GM12878 (cell line): ENCODE results near the gene SCD5.

ENCODE experiments used
- CEBPB ChIP-seq, 2 experiments: fragments of 150-350 bp in 1 of 2; IDR thresholded peaks; 2 replicates each; pipeline ENCODE4 v1.6.1; 2012 to 2014; ENCODE audit warnings: low read depth in 2 of 2, low read length in 2 of 2, borderline replicate concordance in 1 of 2, inconsistent platforms in 1 of 2
- POLR2A ChIP-seq: IDR thresholded peaks from 2 replicates; pipeline ENCODE4 v1.6.1; 2011; ENCODE audit warnings: low read depth, mild to moderate bottlenecking, low read length
- RAD21 ChIP-seq: IDR thresholded peaks from 2 replicates; pipeline ENCODE4 v1.6.1; 2011; ENCODE audit warnings: mild to moderate bottlenecking, low read depth, low read length, moderate library complexity; ENCODE audit not compliant: insufficient read depth
- SIX5 ChIP-seq: IDR thresholded peaks from 2 replicates; pipeline ENCODE4 v1.6.1; 2011; ENCODE audit warnings: mild to moderate bottlenecking, low read depth, low read length, moderate library complexity; ENCODE audit not compliant: severe bottlenecking
- SMAD1 ChIP-seq: fragments of 450-650 bp; IDR thresholded peaks from 2 replicates; pipeline ENCODE4 v1.6.1; 2018; ENCODE audit warnings: mild to moderate bottlenecking, low read depth; ENCODE audit not compliant: partially characterized antibody
- TF ChIP-seq, protein P1 (sequence below): IDR thresholded peaks from 2 replicates; pipeline ENCODE4 v1.6.1; 2012; ENCODE audit warnings: low read depth, low read length, improper control_type of control experiment
- TF ChIP-seq, protein P2 (sequence below): IDR thresholded peaks from 2 replicates; pipeline ENCODE4 v1.6.1; 2012; ENCODE audit warnings: low read depth, low read length, improper control_type of control experiment
- TF ChIP-seq, protein P3 (sequence below): fragments of 150-350 bp; IDR thresholded peaks from 2 replicates; pipeline ENCODE4 v1.6.1; 2016; ENCODE audit warnings: low read depth, low read length
- TF ChIP-seq, protein P4 (sequence below), 3 experiments: IDR thresholded peaks in 2 of 3; conservative IDR thresholded peaks in 1 of 3; 2 replicates each; pipeline ENCODE4 v1.5.1; 2011; ENCODE audit warnings: low read depth in 3 of 3, low read length in 3 of 3, mild to moderate bottlenecking in 3 of 3, control low read depth in 2 of 3, moderate library complexity in 2 of 3, inconsistent platforms in 1 of 3, mixed read lengths in 1 of 3; ENCODE audit not compliant: control insufficient read depth in 2 of 3, insufficient read depth in 1 of 3; ENCODE audit errors: extremely low read depth in 1 of 3
- TF ChIP-seq, protein P5 (sequence below): IDR thresholded peaks from 2 replicates; pipeline ENCODE4 v1.6.1; 2011; ENCODE audit warnings: low read depth, low read length, improper control_type of control experiment, borderline replicate concordance

DNA sequence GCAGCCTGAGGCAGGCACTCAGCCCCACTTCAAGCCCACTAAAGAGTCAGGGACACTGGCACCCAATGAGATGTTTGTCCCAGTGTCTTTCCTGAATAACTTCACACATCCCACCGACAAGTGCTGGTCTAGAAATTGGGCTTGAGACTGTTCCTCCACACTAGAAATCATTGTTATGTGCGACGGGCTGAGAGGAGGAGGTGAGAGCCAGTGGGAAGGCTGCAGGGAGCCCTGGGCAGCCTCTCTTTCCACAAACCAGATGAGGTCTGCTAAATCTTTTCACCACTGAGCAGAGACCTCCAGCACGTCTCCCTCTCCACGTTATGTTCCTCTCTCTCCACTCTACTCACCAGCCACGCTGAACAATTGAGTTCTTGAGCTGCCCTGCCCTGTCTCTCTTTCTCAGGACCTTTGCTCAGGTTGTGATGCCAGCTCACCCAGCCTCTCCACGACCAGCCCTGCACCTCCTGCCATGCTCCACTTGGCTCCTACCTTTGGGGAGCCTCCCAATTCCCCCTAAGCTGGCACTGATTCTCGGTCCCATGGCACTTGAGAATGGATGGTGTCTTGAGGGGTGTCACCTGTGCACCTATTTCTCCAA lies 8.4 kb downstream of the SCD5 start:
- TF ChIP-seq, protein P1, sequence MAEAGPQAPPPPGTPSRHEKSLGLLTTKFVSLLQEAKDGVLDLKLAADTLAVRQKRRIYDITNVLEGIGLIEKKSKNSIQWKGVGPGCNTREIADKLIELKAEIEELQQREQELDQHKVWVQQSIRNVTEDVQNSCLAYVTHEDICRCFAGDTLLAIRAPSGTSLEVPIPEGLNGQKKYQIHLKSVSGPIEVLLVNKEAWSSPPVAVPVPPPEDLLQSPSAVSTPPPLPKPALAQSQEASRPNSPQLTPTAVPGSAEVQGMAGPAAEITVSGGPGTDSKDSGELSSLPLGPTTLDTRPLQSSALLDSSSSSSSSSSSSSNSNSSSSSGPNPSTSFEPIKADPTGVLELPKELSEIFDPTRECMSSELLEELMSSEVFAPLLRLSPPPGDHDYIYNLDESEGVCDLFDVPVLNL, result no peak
- TF ChIP-seq, protein P2, sequence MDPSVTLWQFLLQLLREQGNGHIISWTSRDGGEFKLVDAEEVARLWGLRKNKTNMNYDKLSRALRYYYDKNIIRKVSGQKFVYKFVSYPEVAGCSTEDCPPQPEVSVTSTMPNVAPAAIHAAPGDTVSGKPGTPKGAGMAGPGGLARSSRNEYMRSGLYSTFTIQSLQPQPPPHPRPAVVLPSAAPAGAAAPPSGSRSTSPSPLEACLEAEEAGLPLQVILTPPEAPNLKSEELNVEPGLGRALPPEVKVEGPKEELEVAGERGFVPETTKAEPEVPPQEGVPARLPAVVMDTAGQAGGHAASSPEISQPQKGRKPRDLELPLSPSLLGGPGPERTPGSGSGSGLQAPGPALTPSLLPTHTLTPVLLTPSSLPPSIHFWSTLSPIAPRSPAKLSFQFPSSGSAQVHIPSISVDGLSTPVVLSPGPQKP, result no peak
- TF ChIP-seq, protein P3, sequence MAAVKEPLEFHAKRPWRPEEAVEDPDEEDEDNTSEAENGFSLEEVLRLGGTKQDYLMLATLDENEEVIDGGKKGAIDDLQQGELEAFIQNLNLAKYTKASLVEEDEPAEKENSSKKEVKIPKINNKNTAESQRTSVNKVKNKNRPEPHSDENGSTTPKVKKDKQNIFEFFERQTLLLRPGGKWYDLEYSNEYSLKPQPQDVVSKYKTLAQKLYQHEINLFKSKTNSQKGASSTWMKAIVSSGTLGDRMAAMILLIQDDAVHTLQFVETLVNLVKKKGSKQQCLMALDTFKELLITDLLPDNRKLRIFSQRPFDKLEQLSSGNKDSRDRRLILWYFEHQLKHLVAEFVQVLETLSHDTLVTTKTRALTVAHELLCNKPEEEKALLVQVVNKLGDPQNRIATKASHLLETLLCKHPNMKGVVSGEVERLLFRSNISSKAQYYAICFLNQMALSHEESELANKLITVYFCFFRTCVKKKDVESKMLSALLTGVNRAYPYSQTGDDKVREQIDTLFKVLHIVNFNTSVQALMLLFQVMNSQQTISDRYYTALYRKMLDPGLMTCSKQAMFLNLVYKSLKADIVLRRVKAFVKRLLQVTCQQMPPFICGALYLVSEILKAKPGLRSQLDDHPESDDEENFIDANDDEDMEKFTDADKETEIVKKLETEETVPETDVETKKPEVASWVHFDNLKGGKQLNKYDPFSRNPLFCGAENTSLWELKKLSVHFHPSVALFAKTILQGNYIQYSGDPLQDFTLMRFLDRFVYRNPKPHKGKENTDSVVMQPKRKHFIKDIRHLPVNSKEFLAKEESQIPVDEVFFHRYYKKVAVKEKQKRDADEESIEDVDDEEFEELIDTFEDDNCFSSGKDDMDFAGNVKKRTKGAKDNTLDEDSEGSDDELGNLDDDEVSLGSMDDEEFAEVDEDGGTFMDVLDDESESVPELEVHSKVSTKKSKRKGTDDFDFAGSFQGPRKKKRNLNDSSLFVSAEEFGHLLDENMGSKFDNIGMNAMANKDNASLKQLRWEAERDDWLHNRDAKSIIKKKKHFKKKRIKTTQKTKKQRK, result no peak
- TF ChIP-seq, protein P4, sequence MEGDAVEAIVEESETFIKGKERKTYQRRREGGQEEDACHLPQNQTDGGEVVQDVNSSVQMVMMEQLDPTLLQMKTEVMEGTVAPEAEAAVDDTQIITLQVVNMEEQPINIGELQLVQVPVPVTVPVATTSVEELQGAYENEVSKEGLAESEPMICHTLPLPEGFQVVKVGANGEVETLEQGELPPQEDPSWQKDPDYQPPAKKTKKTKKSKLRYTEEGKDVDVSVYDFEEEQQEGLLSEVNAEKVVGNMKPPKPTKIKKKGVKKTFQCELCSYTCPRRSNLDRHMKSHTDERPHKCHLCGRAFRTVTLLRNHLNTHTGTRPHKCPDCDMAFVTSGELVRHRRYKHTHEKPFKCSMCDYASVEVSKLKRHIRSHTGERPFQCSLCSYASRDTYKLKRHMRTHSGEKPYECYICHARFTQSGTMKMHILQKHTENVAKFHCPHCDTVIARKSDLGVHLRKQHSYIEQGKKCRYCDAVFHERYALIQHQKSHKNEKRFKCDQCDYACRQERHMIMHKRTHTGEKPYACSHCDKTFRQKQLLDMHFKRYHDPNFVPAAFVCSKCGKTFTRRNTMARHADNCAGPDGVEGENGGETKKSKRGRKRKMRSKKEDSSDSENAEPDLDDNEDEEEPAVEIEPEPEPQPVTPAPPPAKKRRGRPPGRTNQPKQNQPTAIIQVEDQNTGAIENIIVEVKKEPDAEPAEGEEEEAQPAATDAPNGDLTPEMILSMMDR (IDR thresholded peaks at IDR 0.05 in 2 of 3, conservative IDR thresholded peaks at IDR 0.05 in 1 of 3; ENCODE audit: control insufficient read depth in 2 of 3, extremely low read depth in 1 of 3, insufficient read depth in 1 of 3, low read depth in 3 of 3, low read length in 3 of 3), result no peak
- TF ChIP-seq SIX5, result no peak
- TF ChIP-seq, protein P5, sequence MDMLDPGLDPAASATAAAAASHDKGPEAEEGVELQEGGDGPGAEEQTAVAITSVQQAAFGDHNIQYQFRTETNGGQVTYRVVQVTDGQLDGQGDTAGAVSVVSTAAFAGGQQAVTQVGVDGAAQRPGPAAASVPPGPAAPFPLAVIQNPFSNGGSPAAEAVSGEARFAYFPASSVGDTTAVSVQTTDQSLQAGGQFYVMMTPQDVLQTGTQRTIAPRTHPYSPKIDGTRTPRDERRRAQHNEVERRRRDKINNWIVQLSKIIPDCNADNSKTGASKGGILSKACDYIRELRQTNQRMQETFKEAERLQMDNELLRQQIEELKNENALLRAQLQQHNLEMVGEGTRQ, result no peak
- no peak for TF ChIP-seq POLR2A
- TF ChIP-seq SMAD1, result no peak
- no peak for TF ChIP-seq CEBPB (IDR thresholded peaks at IDR 0.05; ENCODE audit: borderline replicate concordance in 1 of 2, low read depth in 2 of 2, low read length in 2 of 2)
- no peak for TF ChIP-seq RAD21
